Right atrium auricular region (tissue), 2 donors: Measurements from ENCODE around the gene SPATS2. TPM values are rescaled to one million over a fixed set of nuclear protein-coding genes. Genes with fewer than 3 reads are reported as not detected.
"Not testable (repeated sequence)": the region's sequence is repeated elsewhere in the genome, so short reads cannot be mapped to it uniquely, and the experiment has no call there.

Experiments
- DNase-seq: peaks from one replicate; pipeline ENCODE4 v3.0.0-alpha.2; 2019; ENCODE audit warnings: low spot score
- H3K27ac ChIP-seq, 2 donors: fragments of 200-600 bp; sonication (generic); 1 replicate in 1 of 2; 2 replicates in 1 of 2; pipeline ENCODE4 v1.5.1; 2016 to 2019
- H3K27me3 ChIP-seq, 2 donors: fragments of 200-600 bp; sonication (generic); one replicate each; pipeline versions ENCODE4 v1.5.1 to v1.6.0; 2017 to 2019
- H3K36me3 ChIP-seq: fragments of 200-600 bp; sonication (generic); one replicate; pipeline ENCODE4 v1.5.1; 2016
- H3K4me1 ChIP-seq, 2 donors: fragments of 200-600 bp; sonication (generic); one replicate each; pipeline versions ENCODE4 v1.5.1 to v1.6.0; 2017 to 2019
- H3K4me3 ChIP-seq, 2 donors: fragments of 200-600 bp; sonication (generic); 1 replicate in 1 of 2; 2 replicates in 1 of 2; pipeline ENCODE4 v1.5.1; 2017 to 2019; ENCODE audit warnings: mild to moderate bottlenecking in 1 of 2, moderate library complexity in 1 of 2
- H3K9me3 ChIP-seq, 2 donors: fragments of 200-600 bp; sonication (generic); one replicate each; pipeline ENCODE4 v1.5.1; 2019
- CTCF ChIP-seq, 2 donors: fragments of 200-600 bp; sonication (generic); IDR thresholded peaks; one replicate each; pipeline ENCODE4 v1.5.1; 2019; ENCODE audit warnings: antibody characterized with exemption in 2 of 2
- total RNA-seq, 2 donors: library from RNA; depleted of rRNA; stranded (reverse); fragments of >200 nt; gene quantifications; one replicate each; pipeline ENCODE4 v1.1.0, GENCODE V29; 2016

SPATS2 gene
- total RNA-seq, 2 donors from 2014 or later = 4.6 to 7.6 TPM

DNA sequence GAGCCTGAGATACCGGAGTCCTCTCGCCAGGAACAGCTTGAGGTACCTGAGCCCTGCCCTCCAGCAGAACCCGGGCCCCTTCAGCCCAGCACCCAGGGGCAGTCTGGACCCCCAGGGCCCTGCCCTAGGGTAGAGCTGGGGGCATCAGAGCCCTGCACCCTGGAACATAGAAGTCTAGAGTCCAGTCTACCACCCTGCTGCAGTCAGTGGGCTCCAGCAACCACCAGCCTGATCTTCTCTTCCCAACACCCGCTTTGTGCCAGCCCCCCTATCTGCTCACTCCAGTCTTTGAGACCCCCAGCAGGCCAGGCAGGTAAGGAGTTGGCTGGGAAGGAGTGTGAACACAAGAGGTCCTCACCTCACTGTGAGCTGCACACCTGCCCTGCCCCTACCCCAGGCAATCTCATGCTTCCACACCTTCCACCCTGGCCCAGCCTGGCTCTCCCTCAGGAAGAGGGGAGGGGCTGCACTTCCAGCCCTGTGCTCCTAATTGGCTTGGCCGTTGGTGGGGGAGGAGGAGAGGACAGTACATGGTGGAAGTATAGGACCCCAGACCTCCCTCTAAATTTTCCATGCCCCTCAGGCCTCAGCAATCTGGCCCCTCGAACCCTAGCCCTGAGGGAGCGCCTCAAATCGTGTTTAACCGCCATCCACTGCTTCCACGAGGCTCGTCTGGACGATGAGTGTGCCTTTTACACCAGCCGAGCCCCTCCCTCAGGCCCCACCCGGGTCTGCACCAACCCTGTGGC lies 36.5 kb upstream of the SPATS2 start:
- TF ChIP-seq CTCF (IDR thresholded peaks at IDR 0.05) = no peak
- peaks cover 11 to 14% of the 10 kb centered on the region in 2 donors for H3K27me3 ChIP-seq
- no peaks in the 10 kb centered on the region for H3K9me3 ChIP-seq
- no peaks in the 10 kb centered on the region for H3K36me3 ChIP-seq
- peaks cover 0 to 10% of the 10 kb centered on the region in 2 donors for H3K4me1 ChIP-seq
- no peak overlapping the region for H3K4me3 ChIP-seq
- no peak overlapping the region for H3K27ac ChIP-seq
- DNase-seq = no peak

DNA sequence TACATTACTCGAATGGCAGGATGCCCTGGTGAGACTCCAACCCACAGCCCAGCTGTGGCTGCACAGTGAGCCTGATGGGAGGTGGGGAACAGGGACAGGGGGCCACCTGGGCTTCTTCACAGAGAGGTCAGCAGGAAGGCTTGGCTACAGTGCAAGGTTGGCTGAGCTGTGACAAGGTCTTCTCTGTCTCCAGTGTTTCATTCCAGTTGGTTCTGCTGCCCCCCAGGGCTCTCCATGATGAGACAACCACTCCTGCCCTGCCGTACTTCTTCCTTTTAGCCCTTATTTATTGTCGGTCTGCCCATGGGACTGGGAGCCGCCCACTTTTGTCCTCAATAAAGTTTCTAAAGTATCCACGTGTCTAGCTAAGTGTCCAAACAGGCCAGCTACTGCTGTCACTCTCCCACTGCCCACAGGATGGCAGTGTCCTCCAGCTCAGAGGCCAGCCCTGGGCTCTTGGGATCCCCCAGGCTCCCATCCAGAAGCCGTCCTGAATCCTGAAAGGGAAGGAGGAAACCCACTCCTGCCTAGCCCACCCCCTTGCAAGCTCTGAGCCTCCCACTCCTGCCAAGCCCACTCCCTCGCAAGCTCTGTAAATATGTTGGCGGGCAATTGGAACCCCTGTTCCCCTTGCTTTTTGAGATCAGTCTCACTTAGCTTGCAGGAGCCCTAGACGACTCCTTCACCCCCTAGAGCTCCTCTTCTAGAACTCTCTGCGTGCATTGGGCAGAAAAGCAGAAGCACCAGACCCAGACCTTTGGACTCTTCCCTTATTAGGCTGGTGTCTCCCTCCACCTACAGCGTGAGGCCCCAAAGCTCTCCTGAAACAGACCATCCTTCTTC lies 35.7 kb upstream of the SPATS2 start:
- DNase-seq = peak; percentile 70
- peak; percentile 66 to 86 for TF ChIP-seq CTCF (IDR thresholded peaks at IDR 0.05)
- no peak overlapping the region for H3K27ac ChIP-seq
- peaks cover 0 to 13% of the 10 kb centered on the region in 2 donors for H3K4me1 ChIP-seq
- H3K4me3 ChIP-seq = no peak overlapping the region
- no peaks in the 10 kb centered on the region for H3K9me3 ChIP-seq
- H3K36me3 ChIP-seq = no peaks in the 10 kb centered on the region
- H3K27me3 ChIP-seq = peaks cover 17 to 22% of the 10 kb centered on the region in 2 donors

GRCh38 chr12:49332441-49332861 lies 34.8 kb upstream of the SPATS2 start:
- Histone ChIP-seq H3K27ac (no peak overlapping the region), H3K4me1 (peaks cover 0 to 21% of the 10 kb centered on the region in 2 donors), H3K27me3 (peaks cover 21 to 25% of the 10 kb centered on the region in 2 donors), H3K36me3 (no peaks in the 10 kb centered on the region), H3K4me3 (no peak overlapping the region), H3K9me3 (no peaks in the 10 kb centered on the region)
- TF ChIP-seq CTCF (IDR thresholded peaks at IDR 0.05) = no peak
- no peak for DNase-seq

- no peaks in the 10 kb centered on the region for H3K9me3 ChIP-seq
- no peak for DNase-seq
- H3K27me3 ChIP-seq = peaks cover 21 to 25% of the 10 kb centered on the region in 2 donors
- TF ChIP-seq CTCF (IDR thresholded peaks at IDR 0.05) = no peak
- H3K36me3 ChIP-seq = no peaks in the 10 kb centered on the region
- peaks cover 0 to 21% of the 10 kb centered on the region in 2 donors for H3K4me1 ChIP-seq
- H3K4me3 ChIP-seq = peak overlapping the region in 1 of 2 donors; percentile 17
- no peak overlapping the region for H3K27ac ChIP-seq
These were observed 34.3 kb upstream of the SPATS2 start for GRCh38 chr12:49332891-49333371.

DNA sequence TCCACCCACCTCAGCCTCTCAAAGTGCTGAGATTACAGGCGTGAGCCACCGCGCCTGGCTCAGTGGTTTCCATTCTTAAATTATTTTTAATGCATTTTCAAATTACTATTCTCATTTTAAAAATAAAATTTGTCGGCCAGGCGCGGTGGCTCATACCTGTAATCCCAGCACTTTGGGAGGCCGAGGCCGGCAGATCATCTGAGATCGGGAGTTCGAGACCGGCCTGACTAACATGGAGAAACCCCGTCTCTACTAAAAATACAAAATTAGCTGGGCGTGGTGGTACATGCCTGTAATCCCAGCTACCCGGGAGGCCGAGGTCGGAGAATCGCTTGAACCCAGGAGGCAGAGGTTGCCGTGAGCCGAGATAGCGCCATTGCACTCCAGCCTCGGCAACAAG lies 33.5 kb upstream of the SPATS2 start:
- not testable (repeated sequence) for H3K27ac ChIP-seq, DNase-seq, H3K4me3 ChIP-seq, H3K9me3 ChIP-seq, H3K36me3 ChIP-seq
- Histone ChIP-seq H3K4me1 (peaks cover 0 to 21% of the 10 kb centered on the region in 2 donors), H3K27me3 (peaks cover 21 to 25% of the 10 kb centered on the region in 2 donors)

- H3K4me1 ChIP-seq = peaks cover 0 to 21% of the 10 kb centered on the region in 2 donors
- no peak overlapping the region for H3K27ac ChIP-seq
- H3K27me3 ChIP-seq = peaks cover 21 to 25% of the 10 kb centered on the region in 2 donors
- H3K4me3 ChIP-seq = no peak overlapping the region
- no peaks in the 10 kb centered on the region for H3K9me3 ChIP-seq
- TF ChIP-seq CTCF (IDR thresholded peaks at IDR 0.05) = no peak
- no peaks in the 10 kb centered on the region for H3K36me3 ChIP-seq
- DNase-seq = no peak
These were observed 33.0 kb upstream of the SPATS2 start for GRCh38 chr12:49334226-49334625.
